Lung (tissue), 12 donors: Measurements from ENCODE around the gene DNER. TPM values are rescaled to one million over a fixed set of nuclear protein-coding genes. Genes with fewer than 3 reads are reported as not detected.

ENCODE experiments used
- ATAC-seq: fragments of 200-7000 bp; cut with Tn5 transposase; one replicate; pipeline ENCODE4 v1.9.1; 2020; ENCODE audit warnings: moderate number of reproducible peaks; ENCODE audit not compliant: insufficient read depth, low FRiP score
- DNase-seq, 3 donors: peaks; one replicate each; pipeline ENCODE4 v3.0.0-alpha.2; 2013 to 2017
- H3K27ac ChIP-seq, 2 donors: one replicate each; pipeline ENCODE4 v1.5.1; 2013; ENCODE audit warnings: mild to moderate bottlenecking in 2 of 2, moderate library complexity in 2 of 2, control low read depth in 1 of 2, inconsistent platforms in 1 of 2, low read depth in 1 of 2, low read length in 1 of 2
- H3K27me3 ChIP-seq, 3 donors: one replicate each; pipeline ENCODE4 v1.5.1; 2013; ENCODE audit warnings: low read length in 2 of 3; ENCODE audit not compliant: control insufficient read depth in 3 of 3, insufficient read depth in 3 of 3
- H3K36me3 ChIP-seq, 4 donors: one replicate each; pipeline ENCODE4 v1.5.1; 2013; ENCODE audit warnings: low read length in 4 of 4, mild to moderate bottlenecking in 1 of 4, moderate library complexity in 1 of 4; ENCODE audit not compliant: control insufficient read depth in 4 of 4, insufficient read depth in 4 of 4
- H3K4me1 ChIP-seq, 5 donors: one replicate each; pipeline ENCODE4 v1.5.1; 2013; ENCODE audit warnings: low read length in 5 of 5, mild to moderate bottlenecking in 2 of 5, moderate library complexity in 1 of 5; ENCODE audit not compliant: control insufficient read depth in 5 of 5, insufficient read depth in 5 of 5
- H3K4me3 ChIP-seq: one replicate; pipeline ENCODE4 v1.5.1; 2013; ENCODE audit warnings: mild to moderate bottlenecking, control low read depth, moderate library complexity
- H3K9ac ChIP-seq, 2 donors: one replicate each; pipeline ENCODE4 v1.5.1; 2013; ENCODE audit warnings: low read length in 2 of 2, control low read depth in 1 of 2; ENCODE audit not compliant: insufficient read depth in 1 of 2
- H3K9me3 ChIP-seq, 4 donors: one replicate each; pipeline ENCODE4 v1.5.1; 2013; ENCODE audit warnings: low read length in 3 of 4, mild to moderate bottlenecking in 1 of 4, moderate library complexity in 1 of 4; ENCODE audit not compliant: control insufficient read depth in 4 of 4, insufficient read depth in 3 of 4
- WGBS, 2 donors: extraction: QIAGEN DNeasy Blood & Tissue Kit; methylation state at CpG; one replicate each; pipeline ENCODE4 v1.1.7; 2013; 5-methylcytosine and 5-hydroxymethylcytosine counted together
- polyA plus RNA-seq, 2 donors: library from polyadenylated mRNA; stranded (reverse); fragments of 200-250 nt; gene quantifications; one replicate each; pipeline ENCODE4 v1.2.1, GENCODE V29; 2013
- total RNA-seq, 2 donors: library from RNA; depleted of rRNA in 1 of 2; stranded (reverse); fragments of >200 nt in 1 of 2; gene quantifications; one replicate each; pipeline ENCODE4 v1.2.1, GENCODE V29; 2014 to 2021
- TF ChIP-seq, protein P1 (sequence below): IDR thresholded peaks from 2 replicates; pipeline ENCODE4 v1.5.1; 2012; ENCODE audit warnings: mild to moderate bottlenecking; ENCODE audit errors: control extremely low read depth, extremely low read depth
- donor health status: control.
- donor health status: control.
- donor health status: Bipolar disorder and iron deficiency.
- donor health status: healthy.
- donor health status: DM: yes; HTN: yes; CAD: no.

DNER gene
- total and polyA plus RNA-seq, 4 donors: 0.63 to 5.8 (median 3.3) TPM

GRCh38 chr2:229660951-229661350 is 53.4 kb downstream of the DNER start:
- Histone ChIP-seq H3K27ac (no peak overlapping the region), H3K27me3 (no peaks in the 10 kb centered on the region), H3K36me3 (no peaks in the 10 kb centered on the region), H3K4me1 (no peaks in the 10 kb centered on the region), H3K4me3 (no peak overlapping the region), H3K9ac (no peak overlapping the region), H3K9me3 (peaks cover 0 to 3% (median 0%) of the 10 kb centered on the region in 4 donors)
- DNase-seq (no peak), ATAC-seq (no peak)
- TF ChIP-seq, protein P1, sequence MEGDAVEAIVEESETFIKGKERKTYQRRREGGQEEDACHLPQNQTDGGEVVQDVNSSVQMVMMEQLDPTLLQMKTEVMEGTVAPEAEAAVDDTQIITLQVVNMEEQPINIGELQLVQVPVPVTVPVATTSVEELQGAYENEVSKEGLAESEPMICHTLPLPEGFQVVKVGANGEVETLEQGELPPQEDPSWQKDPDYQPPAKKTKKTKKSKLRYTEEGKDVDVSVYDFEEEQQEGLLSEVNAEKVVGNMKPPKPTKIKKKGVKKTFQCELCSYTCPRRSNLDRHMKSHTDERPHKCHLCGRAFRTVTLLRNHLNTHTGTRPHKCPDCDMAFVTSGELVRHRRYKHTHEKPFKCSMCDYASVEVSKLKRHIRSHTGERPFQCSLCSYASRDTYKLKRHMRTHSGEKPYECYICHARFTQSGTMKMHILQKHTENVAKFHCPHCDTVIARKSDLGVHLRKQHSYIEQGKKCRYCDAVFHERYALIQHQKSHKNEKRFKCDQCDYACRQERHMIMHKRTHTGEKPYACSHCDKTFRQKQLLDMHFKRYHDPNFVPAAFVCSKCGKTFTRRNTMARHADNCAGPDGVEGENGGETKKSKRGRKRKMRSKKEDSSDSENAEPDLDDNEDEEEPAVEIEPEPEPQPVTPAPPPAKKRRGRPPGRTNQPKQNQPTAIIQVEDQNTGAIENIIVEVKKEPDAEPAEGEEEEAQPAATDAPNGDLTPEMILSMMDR: no peak

DNA sequence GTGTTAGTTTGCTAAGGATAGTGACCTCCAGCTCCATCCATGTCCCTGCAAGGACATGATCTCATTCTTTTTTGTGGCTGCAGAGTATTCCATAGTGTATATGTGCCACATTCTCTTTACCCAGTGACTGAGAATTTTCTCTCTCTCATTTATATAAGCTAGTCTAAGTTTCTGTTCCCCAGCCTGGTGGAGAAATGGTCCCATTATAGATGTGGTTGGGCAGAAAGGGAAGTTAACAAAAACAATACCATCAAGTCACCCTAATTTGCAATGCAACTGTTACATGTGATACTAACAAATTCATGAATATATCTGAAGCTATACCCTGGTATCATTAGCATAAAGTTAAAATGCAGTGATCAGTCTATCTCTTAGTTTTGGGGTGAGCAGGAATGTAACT is 54.0 kb downstream of the DNER start:
- H3K4me1 ChIP-seq: no peaks in the 10 kb centered on the region
- H3K27ac ChIP-seq: no peak overlapping the region
- ATAC-seq (no peak), DNase-seq (no peak)
- TF ChIP-seq, protein P1: no peak
- no peak overlapping the region for H3K9ac ChIP-seq
- H3K4me3 ChIP-seq: no peak overlapping the region
- no peaks in the 10 kb centered on the region for H3K36me3 ChIP-seq
- H3K9me3 ChIP-seq: peaks cover 0 to 3% (median 0%) of the 10 kb centered on the region in 4 donors
- H3K27me3 ChIP-seq: no peaks in the 10 kb centered on the region

DNA sequence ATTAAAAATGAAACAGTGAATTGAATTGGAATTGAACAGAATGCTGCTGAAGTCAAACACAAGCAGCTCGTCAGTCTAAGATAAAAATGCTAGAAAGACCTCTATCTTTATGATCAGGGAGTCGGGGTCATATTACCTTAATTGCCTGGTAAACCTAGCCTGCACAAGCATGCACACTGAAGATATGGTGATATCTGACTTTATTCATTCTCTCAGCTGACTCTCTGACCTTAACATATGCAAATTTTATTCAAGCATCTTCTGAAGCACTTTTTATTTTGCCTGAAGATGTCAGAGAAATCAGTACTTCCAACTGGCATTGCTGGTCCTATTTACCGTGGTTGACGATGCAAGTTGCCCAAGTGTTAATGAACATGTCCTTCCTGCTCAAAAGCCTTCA is 56.4 kb downstream of the DNER start:
- Histone ChIP-seq H3K4me1 (no peaks in the 10 kb centered on the region), H3K27me3 (no peaks in the 10 kb centered on the region), H3K9ac (no peak overlapping the region), H3K9me3 (no peaks in the 10 kb centered on the region), H3K36me3 (no peaks in the 10 kb centered on the region), H3K27ac (no peak overlapping the region), H3K4me3 (no peak overlapping the region)
- DNase-seq (no peak), ATAC-seq (no peak)
- WGBS, 2 donors: 86% methylated on average over 4 of the region's 4 CpGs
- TF ChIP-seq, protein P1: no peak

GRCh38 chr2:229654437-229654836 is 59.9 kb downstream of the DNER start:
- Histone ChIP-seq H3K27me3 (no peaks in the 10 kb centered on the region), H3K36me3 (no peaks in the 10 kb centered on the region), H3K9ac (no peak overlapping the region), H3K4me1 (no peaks in the 10 kb centered on the region), H3K27ac (no peak overlapping the region), H3K9me3 (no peaks in the 10 kb centered on the region), H3K4me3 (no peak overlapping the region)
- TF ChIP-seq, protein P1: no peak
- 93 to 97% methylated on average over 3 of the region's 3 CpGs for WGBS, 2 donors
- DNase-seq (no peak), ATAC-seq (no peak)
